SKM-1 (cell line): ENCODE data around the gene KHNYN.
"Not testable (repeated sequence)": the region's sequence is repeated elsewhere in the genome, so short reads cannot be mapped to it uniquely, and the experiment has no call there.

Source experiments
- DNase-seq: peaks from one replicate; lab custom pipeline; 2025; ENCODE audit not compliant: unreplicated experiment; lab: John Stamatoyannopoulos, UW

KHNYN gene

GRCh38 chr14:24437020-24437735 lies 7.4 kb downstream of the KHNYN start:
- DNase-seq, result no peak

GRCh38 chr14:24437736-24438067 lies 7.9 kb downstream of the KHNYN start:
- DNase-seq, result no peak

- no peak for DNase-seq
Observed at GRCh38 chr14:24438223-24439097, 8.7 kb downstream of the KHNYN start.

- DNase-seq, result no peak
Observed at GRCh38 chr14:24439257-24439656, 9.5 kb downstream of the KHNYN start.

- DNase-seq, result no peak
Observed at GRCh38 chr14:24439830-24440605, 10.3 kb downstream of the KHNYN start.

GRCh38 chr14:24440606-24441399 lies 11.0 kb downstream of the KHNYN start:
- DNase-seq, result no peak

GRCh38 chr14:24441485-24441884 lies 11.7 kb downstream of the KHNYN start:
- no peak for DNase-seq

- DNase-seq, result no peak
Observed at GRCh38 chr14:24441904-24442239, 12.1 kb downstream of the KHNYN start.

GRCh38 chr14:24442240-24443052 lies 12.7 kb downstream of the KHNYN start, which contains the start of gene SDR39U1:
Gene SDR39U1, minus strand, starts transcription at chr14:24442776. Its CDS starts 7 bp downstream, at chr14:24442769.
- DNase-seq, result peak; percentile 85

GRCh38 chr14:24443053-24443665 lies 13.4 kb downstream of the KHNYN start:
- no peak for DNase-seq

GRCh38 chr14:24450828-24451227 lies 21.1 kb downstream of the KHNYN start:
- not testable (repeated sequence) for DNase-seq

GRCh38 chr14:24456980-24457379 lies 27.2 kb downstream of the KHNYN start:
- no peak for DNase-seq

- DNase-seq, result no peak
Observed at GRCh38 chr14:24458736-24459135, 29.0 kb downstream of the KHNYN start.

GRCh38 chr14:24459331-24459730 lies 29.6 kb downstream of the KHNYN start:
- DNase-seq, result no peak

- DNase-seq, result no peak
Observed at GRCh38 chr14:24461336-24461735, 31.6 kb downstream of the KHNYN start.

GRCh38 chr14:24463017-24463883 lies 33.5 kb downstream of the KHNYN start:
- no peak for DNase-seq

GRCh38 chr14:24463884-24464785 lies 34.4 kb downstream of the KHNYN start:
- no peak for DNase-seq

GRCh38 chr14:24465368-24465767 lies 35.6 kb downstream of the KHNYN start:
- no peak for DNase-seq
